HuH-7 (cell line): ENCODE measurements around the gene STRIT1.
"Not testable (repeated sequence)": the region's sequence is repeated elsewhere in the genome, so short reads cannot be mapped to it uniquely, and the experiment has no call there.

Source experiments
- DNase-seq: peaks from one replicate; pipeline ENCODE4 v3.0.0; 2011; ENCODE audit warnings: low spot score

The STRIT1 gene

GRCh38 chr3:155270485-155271342 is 22.8 kb downstream of the STRIT1 start:
- DNase-seq, result no peak

- DNase-seq, result no peak
These were observed 23.4 kb downstream of the STRIT1 start for GRCh38 chr3:155270063-155270462.

DNA sequence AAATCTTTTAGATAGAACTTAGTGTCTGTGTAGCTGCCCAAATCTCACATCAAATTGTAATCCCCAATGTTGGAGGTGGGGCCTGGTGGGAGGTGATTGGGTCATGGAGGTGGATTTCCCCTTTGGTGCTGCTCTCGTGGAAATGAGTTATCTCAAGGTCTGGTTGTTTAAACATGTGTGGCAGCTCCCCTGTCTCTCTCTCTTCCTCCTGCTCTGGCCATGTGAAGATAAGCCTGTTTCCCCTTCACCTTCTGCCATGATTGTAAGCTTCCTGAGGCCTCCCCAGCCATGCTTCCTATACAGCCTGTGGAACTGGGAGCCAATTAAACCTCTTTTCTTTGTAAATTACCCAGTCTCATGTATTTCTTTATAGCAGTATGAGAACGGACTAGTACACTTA is 30.6 kb downstream of the STRIT1 start:
- not testable (repeated sequence) for DNase-seq

DNA sequence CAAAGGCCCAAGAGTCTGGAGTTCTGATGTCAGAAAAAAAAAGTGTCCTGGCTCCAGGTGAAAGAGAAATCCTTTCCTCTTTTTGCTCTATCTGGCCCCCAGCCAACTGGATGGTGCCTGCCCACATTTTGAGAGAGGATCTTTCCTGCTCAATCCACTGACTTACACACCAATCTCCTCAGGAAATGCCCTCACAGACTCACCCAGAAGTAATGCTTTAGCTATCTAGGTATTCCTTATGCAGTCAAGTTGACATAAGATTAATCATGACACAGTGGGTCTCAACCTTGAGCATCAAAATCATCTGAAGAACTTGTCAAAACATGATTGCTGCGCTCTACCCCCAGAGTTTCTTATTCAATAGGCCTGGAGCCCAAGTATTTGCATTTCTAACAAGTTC is 31.2 kb downstream of the STRIT1 start:
- DNase-seq, result no peak

DNA sequence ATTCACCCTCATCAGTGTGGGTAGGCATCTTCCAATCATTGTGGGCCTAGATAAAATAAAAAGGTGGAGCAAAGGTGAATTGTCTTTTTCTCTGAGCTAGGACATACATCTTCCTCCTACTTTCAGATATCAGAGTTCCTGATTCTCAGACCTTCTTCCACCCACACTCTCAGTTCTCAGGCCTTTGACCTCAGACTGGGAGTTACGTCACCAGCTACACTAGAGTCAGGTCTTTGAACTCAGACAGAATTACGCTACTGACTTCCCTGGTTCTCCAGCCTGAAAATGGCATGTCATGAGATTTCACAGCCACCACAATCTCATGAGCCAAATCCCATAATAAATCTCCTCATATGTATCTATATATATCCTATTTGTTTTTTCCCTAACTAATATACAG is 39.0 kb downstream of the STRIT1 start:
- no peak for DNase-seq

DNA sequence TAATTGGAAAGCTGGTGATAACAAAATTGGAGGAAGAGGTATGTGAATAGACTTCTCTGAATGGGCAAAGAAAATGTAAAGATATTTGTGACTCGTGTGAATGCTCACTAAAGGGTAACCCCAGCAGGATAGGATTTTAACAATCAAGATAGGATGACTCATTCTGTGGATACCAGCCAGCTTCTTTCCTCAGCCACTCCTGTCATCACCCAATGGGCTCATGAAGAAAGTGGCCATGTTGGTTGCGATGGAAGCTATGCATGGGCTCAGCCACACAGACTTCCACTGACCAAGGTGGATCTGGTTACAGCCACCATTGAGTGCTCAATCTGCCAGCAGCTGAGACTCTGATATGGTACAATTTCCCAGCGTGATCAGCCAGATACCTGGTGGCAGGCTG is 40.9 kb downstream of the STRIT1 start:
- DNase-seq, result no peak

- DNase-seq, result no peak
These were observed 41.5 kb downstream of the STRIT1 start for GRCh38 chr3:155252021-155252420.

GRCh38 chr3:155248531-155249187 is 44.8 kb downstream of the STRIT1 start:
- DNase-seq, result no peak

DNA sequence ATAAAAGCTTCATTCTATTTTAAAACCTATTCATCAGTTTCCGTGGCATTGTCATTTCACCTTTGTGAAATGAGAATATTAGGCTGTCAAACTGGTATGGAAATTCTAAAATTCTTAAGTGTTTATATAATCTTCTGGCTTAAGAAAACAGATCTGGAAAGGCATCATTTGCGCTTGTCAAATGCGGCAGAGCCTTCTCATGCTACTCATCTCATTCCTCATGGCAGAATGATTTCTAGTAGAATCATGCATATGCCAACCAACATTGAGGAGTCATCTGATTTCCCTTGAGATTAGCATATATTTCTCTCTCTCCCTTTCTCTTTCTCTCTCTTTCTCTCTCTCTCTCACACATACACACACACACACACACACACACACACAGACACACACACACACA is 48.8 kb downstream of the STRIT1 start:
- DNase-seq, result no peak

- no peak for DNase-seq
These were observed 49.3 kb downstream of the STRIT1 start for GRCh38 chr3:155244216-155244615.

DNA sequence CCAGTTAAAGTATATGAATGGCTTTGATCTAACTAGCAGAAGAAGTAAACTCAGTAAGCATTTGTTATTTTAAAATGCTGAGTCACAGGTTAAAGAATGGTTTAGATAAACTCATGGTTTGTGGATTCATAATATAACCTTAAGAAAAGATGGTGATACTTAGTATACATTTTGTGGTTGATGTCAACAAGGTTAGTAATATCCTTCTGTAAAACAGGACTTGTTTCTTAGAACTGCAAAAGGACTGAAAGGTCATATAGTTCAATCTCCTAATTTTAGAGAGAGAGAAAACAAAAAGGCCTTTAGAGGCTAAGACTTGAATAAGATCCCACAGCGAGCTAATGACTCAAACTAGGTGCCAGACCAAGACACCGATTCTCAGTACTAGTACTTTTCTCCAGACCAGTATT is 50.0 kb downstream of the STRIT1 start:
- no peak for DNase-seq

GRCh38 chr3:155242342-155242741 is 51.1 kb downstream of the STRIT1 start:
- no peak for DNase-seq

GRCh38 chr3:155241579-155241978 is 51.9 kb downstream of the STRIT1 start:
- no peak for DNase-seq
